HepG2 (cell line): ENCODE data around the gene PALM3. TPM values are rescaled to one million over a fixed set of nuclear protein-coding genes. Genes with fewer than 3 reads are reported as not detected.

Experiments
- ATM ChIP-seq: fragments of 450-650 bp; IDR thresholded peaks from 2 replicates; pipeline ENCODE4 v1.7.1; 2017; ENCODE audit warnings: mild to moderate bottlenecking, borderline replicate concordance
- CTCF ChIP-seq: sonication (generic); formaldehyde crosslinking; IDR thresholded peaks from 2 replicates; pipeline ENCODE4 v1.5.0; 2020; ENCODE audit warnings: mild to moderate bottlenecking, missing genetic modification reagents, moderate library complexity
- GABPB1 ChIP-seq: IDR thresholded peaks from 2 replicates; pipeline ENCODE4 v1.6.1; 2016; ENCODE audit warnings: mild to moderate bottlenecking, missing genetic modification reagents, moderate library complexity, missing compliant biosample characterization
- GTF2F1 ChIP-seq: fragments of 150-350 bp; IDR thresholded peaks from 2 replicates; pipeline ENCODE4 v1.6.1; 2014; ENCODE audit warnings: low read length
- KLF6 ChIP-seq: IDR thresholded peaks from 2 replicates; pipeline ENCODE4 v1.8.0; 2016; ENCODE audit warnings: missing biosample characterization, missing genetic modification reagents
- SRF ChIP-seq: IDR thresholded peaks from 2 replicates; pipeline ENCODE4 v1.6.1; 2011; ENCODE audit warnings: mild to moderate bottlenecking, low read depth, low read length, moderate library complexity
- TARDBP ChIP-seq: sonication (generic); formaldehyde crosslinking; IDR thresholded peaks from 2 replicates; pipeline ENCODE4 v1.8.0; 2022; ENCODE audit warnings: mild to moderate bottlenecking, missing genetic modification reagents
- TBL1XR1 ChIP-seq: fragments of 150-350 bp; IDR thresholded peaks from 2 replicates; pipeline ENCODE4 v1.6.1; 2014; ENCODE audit warnings: borderline replicate concordance, low read length; ENCODE audit not compliant: partially characterized antibody
- TERF1 ChIP-seq: sonication (generic); formaldehyde crosslinking; IDR thresholded peaks from 2 replicates; pipeline ENCODE4 v1.8.0; 2022; ENCODE audit warnings: mild to moderate bottlenecking, missing genetic modification reagents, moderate library complexity
- TGIF2 ChIP-seq: IDR thresholded peaks from 2 replicates; pipeline ENCODE4 v1.6.1; 2016; ENCODE audit warnings: control low read depth, missing compliant biosample characterization
- ZBTB38 ChIP-seq: sonication (generic); formaldehyde crosslinking; IDR thresholded peaks from 2 replicates; pipeline ENCODE4 v1.5.1; 2020; ENCODE audit warnings: mild to moderate bottlenecking, missing genetic modification reagents
- ZBTB7A ChIP-seq: sonication (generic); formaldehyde crosslinking; IDR thresholded peaks from 2 replicates; pipeline ENCODE4 v1.8.0; 2022; ENCODE audit warnings: mild to moderate bottlenecking, missing genetic modification reagents
- ZFP82 ChIP-seq: sonication (generic); formaldehyde crosslinking; IDR thresholded peaks from 2 replicates; pipeline ENCODE4 v1.5.1; 2020; ENCODE audit warnings: mild to moderate bottlenecking, missing genetic modification reagents, borderline replicate concordance
- ZFX ChIP-seq: sonication (generic); formaldehyde crosslinking; IDR thresholded peaks from 2 replicates; pipeline ENCODE4 v1.4.0; 2020; ENCODE audit warnings: mild to moderate bottlenecking, low read depth, missing genetic modification reagents, moderate library complexity
- ZNF317 ChIP-seq: sonication (generic); formaldehyde crosslinking; IDR thresholded peaks from 2 replicates; pipeline ENCODE4 v1.5.0; 2020; ENCODE audit warnings: mild to moderate bottlenecking, missing genetic modification reagents
- ZNF512 ChIP-seq: sonication (generic); formaldehyde crosslinking; IDR thresholded peaks from 2 replicates; pipeline ENCODE4 v1.4.0; 2020; ENCODE audit warnings: mild to moderate bottlenecking, missing genetic modification reagents
- ZNF605 ChIP-seq: sonication (generic); formaldehyde crosslinking; IDR thresholded peaks from 2 replicates; pipeline ENCODE4 v1.8.0; 2022; ENCODE audit warnings: mild to moderate bottlenecking, missing genetic modification reagents
- ZNF773 ChIP-seq: sonication (generic); formaldehyde crosslinking; IDR thresholded peaks from 2 replicates; pipeline ENCODE4 v1.4.0; 2020; ENCODE audit warnings: missing genetic modification reagents, borderline replicate concordance
- ZNF800 ChIP-seq: sonication (generic); formaldehyde crosslinking; IDR thresholded peaks from 2 replicates; pipeline ENCODE4 v1.4.0; 2020; ENCODE audit warnings: missing genetic modification reagents
- polyA plus RNA-seq, 8 experiments: library from polyadenylated mRNA; depleted of rRNA in 3 of 8; stranded (reverse) in 7 of 8; unstranded in 1 of 8; fragments of >200 nt; fragmentation: Illumina TruSeq in 4 of 8; extraction: Trizol in 4 of 8; gene quantifications; 2 replicates each; pipeline versions ENCODE4 v1.2.1 to v1.2.3, GENCODE V29; 2011 to 2016; ENCODE audit warnings: low read depth in 4 of 8, missing spikeins in 1 of 8, mixed read lengths in 1 of 8; ENCODE audit not compliant: insufficient read depth in 1 of 8
- total RNA-seq, 5 experiments: library from RNA; depleted of rRNA; stranded (reverse); fragments of >200 nt; fragmentation: Illumina TruSeq; extraction: Trizol; gene quantifications; 2 replicates each; pipeline ENCODE4 v1.2.3, GENCODE V29; 2016; ENCODE audit warnings: low read depth in 1 of 5
- TF ChIP-seq, protein P1 (sequence below): sonication (generic); formaldehyde crosslinking; IDR thresholded peaks from 2 replicates; pipeline ENCODE4 v1.4.0; 2020; ENCODE audit warnings: mild to moderate bottlenecking, missing genetic modification reagents
- TF ChIP-seq, protein P2 (sequence below): sonication (generic); formaldehyde crosslinking; IDR thresholded peaks from 2 replicates; pipeline ENCODE4 v1.4.0; 2020; ENCODE audit warnings: missing genetic modification reagents, borderline replicate concordance

Gene PALM3
- total and polyA plus RNA-seq, 2 of the 13 experiments (the other 11 are each of a cell fraction or from before 2014, with no cell fraction given) = 0.79 to 2.4 TPM

- TF ChIP-seq ZNF317 (no peak), CTCF (CRISPR knock-in tag) (peak; percentile 68), ZNF773 (no peak), ATM (no peak), KLF6 (CRISPR knock-in tag) (no peak), TBL1XR1 (no peak), SRF (no peak), ZNF605 (no peak), TGIF2 (CRISPR knock-in tag) (no peak), ZNF800 (CRISPR knock-in tag) (no peak), ZBTB7A (peak; percentile 71; the same call in 1 of the 2 replicates), TERF1 (no peak), ZFP82 (no peak), GTF2F1 (no peak), TARDBP (CRISPR knock-in tag) (no peak), ZBTB38 (0 out of 2 replicates have a peak, but pooled peaks have one; percentile 22), GABPB1 (CRISPR knock-in tag) (no peak), ZFX (CRISPR knock-in tag) (no peak), ZNF512 (no peak)
- TF ChIP-seq, protein P1, sequence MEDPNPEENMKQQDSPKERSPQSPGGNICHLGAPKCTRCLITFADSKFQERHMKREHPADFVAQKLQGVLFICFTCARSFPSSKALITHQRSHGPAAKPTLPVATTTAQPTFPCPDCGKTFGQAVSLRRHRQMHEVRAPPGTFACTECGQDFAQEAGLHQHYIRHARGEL (CRISPR knock-in tag) = no peak
- TF ChIP-seq, protein P2, sequence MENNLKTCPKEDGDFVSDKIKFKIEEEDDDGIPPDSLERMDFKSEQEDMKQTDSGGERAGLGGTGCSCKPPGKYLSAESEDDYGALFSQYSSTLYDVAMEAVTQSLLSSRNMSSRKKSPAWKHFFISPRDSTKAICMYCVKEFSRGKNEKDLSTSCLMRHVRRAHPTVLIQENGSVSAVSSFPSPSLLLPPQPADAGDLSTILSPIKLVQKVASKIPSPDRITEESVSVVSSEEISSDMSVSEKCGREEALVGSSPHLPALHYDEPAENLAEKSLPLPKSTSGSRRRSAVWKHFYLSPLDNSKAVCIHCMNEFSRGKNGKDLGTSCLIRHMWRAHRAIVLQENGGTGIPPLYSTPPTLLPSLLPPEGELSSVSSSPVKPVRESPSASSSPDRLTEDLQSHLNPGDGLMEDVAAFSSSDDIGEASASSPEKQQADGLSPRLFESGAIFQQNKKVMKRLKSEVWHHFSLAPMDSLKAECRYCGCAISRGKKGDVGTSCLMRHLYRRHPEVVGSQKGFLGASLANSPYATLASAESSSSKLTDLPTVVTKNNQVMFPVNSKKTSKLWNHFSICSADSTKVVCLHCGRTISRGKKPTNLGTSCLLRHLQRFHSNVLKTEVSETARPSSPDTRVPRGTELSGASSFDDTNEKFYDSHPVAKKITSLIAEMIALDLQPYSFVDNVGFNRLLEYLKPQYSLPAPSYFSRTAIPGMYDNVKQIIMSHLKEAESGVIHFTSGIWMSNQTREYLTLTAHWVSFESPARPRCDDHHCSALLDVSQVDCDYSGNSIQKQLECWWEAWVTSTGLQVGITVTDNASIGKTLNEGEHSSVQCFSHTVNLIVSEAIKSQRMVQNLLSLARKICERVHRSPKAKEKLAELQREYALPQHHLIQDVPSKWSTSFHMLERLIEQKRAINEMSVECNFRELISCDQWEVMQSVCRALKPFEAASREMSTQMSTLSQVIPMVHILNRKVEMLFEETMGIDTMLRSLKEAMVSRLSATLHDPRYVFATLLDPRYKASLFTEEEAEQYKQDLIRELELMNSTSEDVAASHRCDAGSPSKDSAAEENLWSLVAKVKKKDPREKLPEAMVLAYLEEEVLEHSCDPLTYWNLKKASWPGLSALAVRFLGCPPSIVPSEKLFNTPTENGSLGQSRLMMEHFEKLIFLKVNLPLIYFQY (CRISPR knock-in tag) = no peak
These were observed 2.8 kb downstream of the PALM3 start (continued) for GRCh38 chr19:14059093-14059480.
